ENCODE data around the gene PSKH1. TPM values are rescaled to one million over a fixed set of nuclear protein-coding genes. Genes with fewer than 3 reads are reported as not detected.

Gene PSKH1
- total and polyA plus RNA-seq, 4 donors: 8.3 to 23.8 (median 13.8) TPM

GRCh38 chr16:67930678-67931211 is 37.7 kb downstream of the PSKH1 start:
- 97% methylated on average over 17 of the region's 17 CpGs for WGBS
- Histone ChIP-seq H3K4me3 (ENCODE audit: low read depth in 1 of 3, low read length in 3 of 3) (no peak overlapping the region), H3K9ac (ENCODE audit: low read depth in 1 of 2, low read length in 2 of 2) (no peak overlapping the region), H3K36me3 (ENCODE audit: control insufficient read depth in 4 of 4, insufficient read depth in 3 of 4, low read depth in 1 of 4, low read length in 3 of 4) (peaks cover 3 to 35% (median 11%) of the 10 kb centered on the region in 4 donors), H3K9me3 (ENCODE audit: control insufficient read depth in 4 of 4, low read length in 3 of 4) (no peaks in the 10 kb centered on the region), H3K27me3 (ENCODE audit: control insufficient read depth in 4 of 4, insufficient read depth in 4 of 4, low read length in 3 of 4) (no peaks in the 10 kb centered on the region), H3K27ac (ENCODE audit: low read depth in 1 of 2, low read length in 2 of 2) (no peak overlapping the region), H3K4me1 (ENCODE audit: control insufficient read depth in 4 of 4, insufficient read depth in 4 of 4, low read length in 3 of 4) (peaks cover 0 to 13% (median 9%) of the 10 kb centered on the region in 4 donors)
- no peak for DNase-seq (ENCODE audit: low spot score)
- TF ChIP-seq SP1 (IDR thresholded peaks at IDR 0.05) (no peak), FOXA1 (IDR thresholded peaks at IDR 0.05) (no peak), JUND (IDR thresholded peaks at IDR 0.05) (no peak), REST (IDR thresholded peaks at IDR 0.05) (no peak), ATF3 (IDR thresholded peaks at IDR 0.05) (no peak), YY1 (IDR thresholded peaks at IDR 0.05) (no peak), RXRA (IDR thresholded peaks at IDR 0.05) (no peak), HNF4G (IDR thresholded peaks at IDR 0.05) (no peak)

GRCh38 chr16:67931712-67932461 is 38.8 kb downstream of the PSKH1 start, which contains the start of gene CTRL:
CTRL (minus strand) TSS chr16:67931862; CDS start chr16:67931852, 10 bp downstream.
- no peak within 1 kb of the TSS for H3K4me3 ChIP-seq (ENCODE audit: low read depth in 1 of 3, low read length in 3 of 3)
- TF ChIP-seq NR2F2 (IDR thresholded peaks at IDR 0.05): no peak
- TF ChIP-seq EGR1 (IDR thresholded peaks at IDR 0.05; ENCODE audit: low read depth in 2 of 2): no peak
- no peak for TF ChIP-seq ATF3 (IDR thresholded peaks at IDR 0.05)
- TF ChIP-seq REST (IDR thresholded peaks at IDR 0.05): no peak
- no peak for TF ChIP-seq RXRA (IDR thresholded peaks at IDR 0.05)
- TF ChIP-seq CTCF (IDR thresholded peaks at IDR 0.05; ENCODE audit: low read depth, low read length, missing input control): no peak
- no peak for TF ChIP-seq RAD21 (IDR thresholded peaks at IDR 0.05)
- TF ChIP-seq FOXA2 (IDR thresholded peaks at IDR 0.05): no peak
- no peak for TF ChIP-seq YY1 (IDR thresholded peaks at IDR 0.05)
- no peak for TF ChIP-seq HNF4A (conservative IDR thresholded peaks at IDR 0.05)
- no peak for TF ChIP-seq HNF4G (IDR thresholded peaks at IDR 0.05)
- no peak for TF ChIP-seq JUND (IDR thresholded peaks at IDR 0.05)
- no peak for TF ChIP-seq FOXA1 (IDR thresholded peaks at IDR 0.05)
- TF ChIP-seq GABPA (IDR thresholded peaks at IDR 0.05 in 1 of 2, conservative IDR thresholded peaks at IDR 0.05 in 1 of 2): no peak
- TF ChIP-seq ZBTB33 (IDR thresholded peaks at IDR 0.05): no peak
- no peak for TF ChIP-seq SP1 (IDR thresholded peaks at IDR 0.05)
- TF ChIP-seq MAX (IDR thresholded peaks at IDR 0.05): no peak
- DNase-seq (ENCODE audit: low spot score): no peak
- peaks cover 3 to 35% (median 11%) of the 10 kb centered on the region in 4 donors for H3K36me3 ChIP-seq (ENCODE audit: control insufficient read depth in 4 of 4, insufficient read depth in 3 of 4, low read depth in 1 of 4, low read length in 3 of 4)
- 93% methylated on average over 15 of the region's 15 CpGs for WGBS
- H3K27me3 ChIP-seq (ENCODE audit: control insufficient read depth in 4 of 4, insufficient read depth in 4 of 4, low read length in 3 of 4): no peaks in the 10 kb centered on the region
- no peaks in the 10 kb centered on the region for H3K9me3 ChIP-seq (ENCODE audit: control insufficient read depth in 4 of 4, low read length in 3 of 4)
- H3K27ac ChIP-seq (ENCODE audit: low read depth in 1 of 2, low read length in 2 of 2): no peak within 1 kb of the TSS
- peaks cover 0 to 15% (median 11%) of the 10 kb centered on the region in 4 donors for H3K4me1 ChIP-seq (ENCODE audit: control insufficient read depth in 4 of 4, insufficient read depth in 4 of 4, low read length in 3 of 4)
- H3K9ac ChIP-seq (ENCODE audit: low read depth in 1 of 2, low read length in 2 of 2): no peak within 1 kb of the TSS

Measured in liver (tissue), 9 donors.